GM19455 (cell line): ENCODE measurements around the gene HOXA7.

Experiments
- ATAC-seq: cut with Tn5 transposase; IDR thresholded peaks from one replicate; pipeline ENCODE4 v1.9.1; 2021; ENCODE audit not compliant: unreplicated experiment

Gene HOXA7

DNA sequence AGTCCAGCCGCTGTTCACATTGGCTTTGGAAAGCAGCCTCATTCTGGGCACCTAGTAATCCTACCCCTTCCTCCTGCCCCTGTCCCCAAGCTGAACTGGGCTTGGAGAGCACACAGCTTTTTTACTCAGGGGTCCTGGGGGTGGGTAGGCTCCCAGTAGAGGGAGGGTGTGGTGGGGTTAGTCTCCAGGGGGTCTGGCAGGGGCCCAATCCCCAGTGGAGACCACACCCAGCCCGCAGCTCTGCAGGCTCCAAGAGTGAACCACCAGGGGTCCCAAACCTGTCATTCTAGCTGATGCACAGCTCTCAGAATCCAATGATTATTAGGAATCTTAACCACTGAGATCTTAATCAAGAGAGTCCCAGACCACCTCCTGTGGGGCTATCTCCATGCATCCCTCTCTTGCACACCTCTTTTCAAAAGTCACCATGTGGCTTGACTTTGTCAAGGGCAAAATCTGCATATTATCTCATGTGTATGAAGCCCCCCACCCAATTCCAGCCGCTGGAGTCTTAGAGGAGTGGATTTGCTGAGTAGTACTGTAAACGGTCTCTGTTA lies 25.9 kb upstream of the HOXA7 start:
- no peak for ATAC-seq

DNA sequence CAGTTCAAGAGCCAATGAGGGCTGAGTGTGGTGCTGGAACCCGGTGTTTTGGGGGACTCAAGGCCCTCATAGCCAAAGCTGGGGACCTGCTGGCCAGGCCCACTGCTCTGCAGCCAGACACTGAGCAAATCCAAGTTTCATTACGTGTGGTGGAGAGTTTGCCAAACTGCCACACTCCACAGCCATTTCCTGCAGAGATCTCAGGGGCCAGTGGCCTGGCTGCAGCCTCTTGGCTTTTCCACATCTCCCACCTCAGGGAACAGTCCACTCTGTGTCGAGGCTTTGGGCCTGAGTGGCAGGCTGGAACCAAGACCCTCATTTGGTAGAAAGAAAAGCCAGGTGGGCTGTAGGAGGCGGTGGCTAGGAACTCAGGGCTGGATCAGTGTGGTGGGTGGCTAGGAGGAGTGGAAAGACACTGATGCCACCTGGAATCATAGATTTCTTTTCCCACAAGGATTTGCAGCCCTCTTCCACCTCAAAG lies 25.4 kb upstream of the HOXA7 start:
- no peak for ATAC-seq

DNA sequence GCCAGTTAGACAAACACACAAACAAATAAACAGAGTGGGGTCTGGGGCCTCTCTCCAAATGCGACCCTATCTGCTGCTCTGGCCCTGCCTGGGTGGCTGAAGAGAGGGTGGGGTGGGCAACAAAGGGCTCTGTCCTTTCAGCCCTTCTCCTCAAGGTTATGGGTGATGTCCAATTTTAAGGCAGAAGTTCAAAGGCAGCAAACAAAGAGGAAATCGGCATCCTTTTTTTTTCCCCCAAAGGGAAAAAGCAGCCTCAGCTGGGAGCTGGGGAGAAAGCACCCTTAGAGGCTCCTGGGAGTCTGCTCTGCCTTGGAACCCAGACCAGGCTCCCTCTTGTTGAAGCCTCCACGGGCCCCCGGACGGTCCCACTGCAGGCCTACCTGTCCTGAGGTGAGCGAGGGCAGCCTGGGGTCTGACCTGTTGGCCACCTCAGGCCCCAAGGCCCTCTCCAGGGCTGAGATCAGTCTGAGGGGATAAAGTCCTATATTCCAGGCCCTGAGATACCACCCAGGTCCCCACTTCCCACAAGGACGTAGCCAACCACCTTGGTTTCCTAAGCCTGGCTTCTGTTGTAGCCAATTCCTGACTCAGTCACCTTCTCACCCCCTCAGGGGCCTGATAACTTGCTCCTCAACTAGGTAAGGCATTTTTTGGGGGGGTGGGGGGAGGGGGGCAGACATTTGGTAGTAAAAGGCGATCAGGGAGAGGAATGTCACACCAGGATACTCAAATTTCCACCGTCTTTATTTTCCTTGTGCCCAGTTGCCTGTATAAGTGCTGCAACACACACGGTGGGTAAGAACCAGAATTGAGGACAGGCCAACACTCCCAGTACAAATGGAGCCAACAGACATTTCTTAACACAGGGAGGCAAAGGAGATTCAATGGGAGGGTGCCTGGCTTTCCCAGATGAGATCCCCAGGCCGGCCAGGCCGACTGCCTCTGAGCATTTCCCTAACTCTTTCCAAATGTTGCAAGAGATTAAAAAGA lies 24.3 kb upstream of the HOXA7 start:
- no peak for ATAC-seq

DNA sequence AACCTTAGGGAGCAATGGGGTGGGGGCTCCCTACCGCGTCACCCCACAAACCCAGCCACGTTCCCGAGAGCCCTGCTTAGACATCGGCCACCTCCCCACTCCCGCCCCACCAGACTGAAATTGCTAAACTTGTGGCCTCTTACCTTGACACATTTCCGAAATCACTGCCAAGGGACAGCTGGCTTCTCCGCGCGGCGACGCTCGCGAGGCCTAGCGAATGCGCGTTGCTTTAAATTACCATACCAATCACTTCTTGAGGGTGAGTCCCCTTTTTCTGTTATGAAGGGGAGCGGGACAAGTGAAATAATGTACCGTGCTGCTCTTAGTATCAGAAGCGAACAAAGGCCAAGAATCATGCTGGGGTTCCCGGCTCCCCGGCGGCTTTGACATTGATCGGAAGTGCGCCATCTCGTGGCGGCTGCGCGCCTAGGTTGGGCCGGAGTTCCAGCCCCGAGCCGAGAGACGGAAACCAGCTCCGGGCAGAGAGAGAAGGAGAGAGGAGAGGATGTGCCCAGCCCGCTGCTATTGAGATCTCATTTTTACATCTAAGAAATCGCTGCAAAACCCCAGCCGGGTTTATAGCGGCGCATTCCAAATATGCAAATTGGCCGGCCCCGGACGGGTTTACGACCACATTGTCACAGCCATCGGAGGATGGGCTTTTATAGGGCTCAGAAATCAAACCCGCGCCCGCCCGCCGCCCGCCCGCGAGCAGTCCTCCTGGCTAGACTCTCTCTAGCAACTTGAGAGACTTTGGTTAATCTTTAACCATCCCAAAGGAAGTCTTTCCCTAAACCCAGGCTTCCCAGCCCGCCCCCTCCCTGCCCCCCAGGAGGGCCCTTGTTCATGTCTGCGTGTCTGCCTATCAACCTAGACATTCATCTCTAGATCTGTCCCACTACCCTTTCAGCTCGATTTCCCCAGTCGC lies 23.3 kb upstream of the HOXA7 start:
- ATAC-seq, result no peak

DNA sequence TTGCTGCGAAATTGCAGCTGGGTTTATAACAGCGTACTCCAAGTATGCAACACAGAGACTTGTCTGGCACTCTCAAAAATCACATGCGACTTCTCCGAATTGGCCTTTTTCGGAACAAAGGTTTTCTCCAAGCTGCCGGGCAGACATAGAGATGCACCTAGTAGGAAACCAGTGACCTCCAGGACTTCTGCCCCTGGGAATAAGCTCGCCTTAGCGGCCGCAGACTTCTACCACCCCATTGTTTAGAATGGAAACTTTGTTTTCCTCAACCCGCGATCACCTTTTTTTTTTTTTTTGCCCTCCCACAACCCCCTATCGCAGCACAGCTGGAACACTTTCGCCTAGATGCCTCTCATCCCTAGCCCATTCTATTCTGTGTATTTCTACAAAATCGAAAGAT lies 22.6 kb upstream of the HOXA7 start:
- ATAC-seq, result no peak

DNA sequence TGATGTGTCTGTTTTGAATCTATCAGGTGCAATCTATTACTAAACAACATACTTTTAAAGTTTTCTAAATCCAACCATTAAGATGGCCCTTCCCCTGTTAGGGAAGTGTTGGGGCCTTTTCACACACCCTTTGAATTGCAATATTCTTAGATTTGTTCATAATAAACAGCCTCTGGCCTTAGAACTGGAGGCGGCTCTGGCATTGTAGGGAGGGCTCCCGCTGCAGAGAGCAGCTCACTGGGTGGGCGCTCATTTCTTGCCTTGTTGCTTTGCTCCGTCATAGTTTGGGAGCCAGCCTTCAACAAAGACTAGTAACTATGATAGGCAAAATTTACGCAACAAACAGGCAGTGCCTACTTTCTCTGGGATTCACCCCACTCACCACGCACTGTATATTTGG lies 21.9 kb upstream of the HOXA7 start:
- ATAC-seq, result no peak

DNA sequence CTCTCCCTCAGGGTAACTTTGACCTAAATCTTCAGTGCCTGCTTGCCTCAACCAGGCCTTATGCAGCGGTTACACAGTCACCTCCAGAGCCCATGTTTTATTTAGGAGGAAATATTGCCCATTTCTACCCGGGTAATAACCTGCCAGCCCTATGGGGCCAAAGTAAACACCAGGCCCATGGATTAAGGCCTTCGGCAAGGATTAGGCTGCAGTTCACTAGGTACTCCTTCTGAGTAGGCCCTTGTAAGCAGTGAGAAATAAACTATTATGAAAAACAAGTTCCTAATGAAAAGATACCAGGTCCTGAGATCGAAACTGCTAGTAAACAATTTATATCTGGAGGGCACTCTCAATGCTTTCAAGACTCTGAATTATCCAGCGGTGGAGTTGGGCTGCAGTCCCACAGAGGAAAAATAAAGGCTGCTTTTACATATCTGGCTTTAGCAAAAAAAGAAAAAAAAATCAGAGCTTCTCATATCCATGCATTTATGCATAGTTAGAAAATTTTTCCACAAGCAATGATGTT lies 21.4 kb upstream of the HOXA7 start:
- ATAC-seq, result no peak

DNA sequence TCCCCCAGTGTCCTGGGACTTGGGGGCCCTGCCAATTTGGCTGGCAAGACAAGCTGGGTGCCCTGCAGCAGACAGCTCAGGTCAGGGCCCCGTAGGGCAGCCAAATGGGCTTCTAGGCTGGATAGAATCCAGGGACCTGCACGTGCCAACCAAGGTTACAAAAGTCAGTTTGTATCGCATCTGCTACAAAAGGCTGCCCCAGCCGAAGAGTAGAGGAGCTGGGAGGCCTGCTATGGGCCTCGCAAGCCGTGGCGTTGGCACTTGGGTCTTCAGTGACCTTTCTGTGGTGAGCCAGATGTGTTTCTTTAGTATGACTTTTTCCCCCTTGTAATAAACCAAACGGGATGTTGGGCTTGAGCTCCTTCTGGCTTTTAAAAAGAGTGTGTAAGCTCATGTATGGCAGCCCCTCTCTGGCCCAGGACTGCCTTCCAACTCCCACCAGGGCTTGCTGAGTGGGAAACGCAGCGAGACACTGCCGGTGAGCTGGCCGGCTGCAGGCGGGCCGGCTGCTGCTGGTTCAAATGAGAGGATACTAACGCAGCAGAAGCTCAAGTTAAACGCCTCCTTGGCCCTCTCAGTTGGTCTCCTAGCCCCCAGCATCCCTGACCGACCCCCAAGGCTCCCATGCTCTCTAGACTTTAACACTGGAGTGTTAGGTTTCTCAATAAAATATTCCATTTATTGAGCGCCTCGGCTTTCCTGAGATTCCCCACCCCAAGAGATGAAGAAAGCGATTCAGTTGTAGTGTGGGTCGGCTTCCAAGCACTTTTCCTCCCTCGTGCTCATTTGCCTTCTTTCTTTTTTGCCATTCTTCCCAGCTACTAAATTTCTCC lies 20.7 kb upstream of the HOXA7 start:
- ATAC-seq, result no peak

DNA sequence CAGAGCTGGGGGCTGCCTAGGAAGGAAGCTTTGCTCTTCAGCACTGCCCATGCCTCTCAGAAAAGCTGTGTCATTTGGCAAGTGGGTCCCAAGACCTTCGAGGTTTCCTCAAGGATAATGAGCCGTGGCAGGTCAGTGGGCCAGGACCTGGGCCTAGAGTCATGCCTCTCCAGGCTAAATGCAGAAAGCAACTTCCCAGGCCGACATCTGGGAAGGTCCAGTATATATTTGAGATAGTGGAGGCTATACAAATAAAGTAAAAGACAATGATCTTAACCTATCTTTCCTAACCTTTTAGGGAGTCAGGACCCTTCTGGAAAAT lies 20.0 kb upstream of the HOXA7 start:
- no peak for ATAC-seq

DNA sequence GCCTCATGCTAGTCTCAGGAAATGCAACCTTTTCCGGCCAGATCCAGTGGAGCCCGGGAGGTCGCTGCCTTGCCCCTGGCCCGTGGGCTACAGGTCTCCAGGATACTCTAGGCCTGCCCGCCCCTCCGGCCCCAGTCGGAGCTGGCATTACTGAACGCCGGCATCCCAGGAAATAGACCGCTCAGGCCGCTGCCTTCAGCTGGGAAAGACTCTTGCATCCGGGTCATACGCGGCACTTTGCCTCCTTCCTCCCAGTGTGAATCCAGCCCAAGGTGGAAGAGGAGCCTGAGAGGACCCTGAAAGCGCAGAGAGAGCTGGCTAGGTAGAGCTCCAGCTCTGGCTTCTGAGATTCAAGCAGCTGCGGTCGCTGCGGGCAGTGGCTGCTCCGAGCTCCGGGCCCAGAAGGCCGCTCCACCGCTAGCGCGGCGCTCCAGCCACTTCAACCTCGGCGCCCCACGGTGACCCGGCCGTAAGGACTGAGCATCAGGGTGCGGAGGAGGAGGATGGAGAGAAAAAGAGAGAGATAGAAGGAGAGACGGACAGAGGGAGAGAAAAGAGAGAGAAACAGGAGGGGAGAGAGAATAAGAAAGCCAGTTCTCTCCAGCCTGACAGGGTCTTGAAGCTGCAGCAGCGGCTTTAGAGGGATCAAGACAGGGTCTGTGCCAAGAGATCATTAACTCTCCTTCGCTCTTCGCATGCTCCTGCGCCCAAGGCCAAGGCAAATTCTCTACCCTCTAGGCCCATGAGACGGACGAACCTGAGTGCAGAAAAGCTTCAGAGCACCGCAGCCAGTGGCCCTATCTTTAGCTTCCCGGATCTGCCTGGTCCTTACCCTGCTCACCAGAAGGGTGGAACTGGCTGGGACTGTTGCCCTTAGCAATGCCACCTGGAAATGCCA lies 19.4 kb upstream of the HOXA7 start:
- ATAC-seq, result no peak

DNA sequence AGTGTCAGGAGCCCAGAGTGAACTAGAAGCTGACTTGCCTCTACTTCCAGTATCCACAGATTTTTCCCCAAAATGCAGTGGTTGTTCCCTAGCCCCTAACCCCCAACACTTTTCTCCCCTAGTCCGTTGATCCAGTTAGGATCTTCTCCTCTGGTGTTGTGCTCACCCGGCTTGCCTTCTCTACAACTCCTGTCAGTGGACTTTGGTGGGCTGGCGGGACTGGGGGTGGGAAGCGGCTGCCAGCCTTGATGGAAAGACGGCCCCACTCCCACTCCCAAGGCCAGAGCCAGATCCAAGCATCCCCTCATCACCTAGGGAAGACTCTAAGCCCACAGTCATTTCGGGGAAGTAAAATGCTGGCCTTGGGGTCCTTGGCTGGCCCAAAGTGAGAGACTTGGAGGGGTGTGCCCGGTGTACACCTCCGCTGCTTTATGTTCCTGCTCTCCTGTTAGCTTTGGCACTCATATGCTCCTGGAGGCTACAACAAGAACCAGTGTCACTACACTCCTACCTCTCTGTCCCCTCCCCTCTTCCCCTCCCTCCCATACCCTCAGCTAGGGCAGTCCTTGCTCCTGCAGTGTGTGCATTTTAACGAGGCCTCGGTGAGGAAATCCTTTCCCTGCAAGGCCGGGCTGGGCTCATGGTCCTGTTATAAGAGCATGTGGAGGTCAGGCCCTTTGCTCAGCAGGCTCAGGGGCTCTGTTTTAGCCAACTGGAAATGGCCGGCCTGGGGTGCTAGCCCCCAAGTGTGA lies 18.6 kb upstream of the HOXA7 start:
- no peak for ATAC-seq

DNA sequence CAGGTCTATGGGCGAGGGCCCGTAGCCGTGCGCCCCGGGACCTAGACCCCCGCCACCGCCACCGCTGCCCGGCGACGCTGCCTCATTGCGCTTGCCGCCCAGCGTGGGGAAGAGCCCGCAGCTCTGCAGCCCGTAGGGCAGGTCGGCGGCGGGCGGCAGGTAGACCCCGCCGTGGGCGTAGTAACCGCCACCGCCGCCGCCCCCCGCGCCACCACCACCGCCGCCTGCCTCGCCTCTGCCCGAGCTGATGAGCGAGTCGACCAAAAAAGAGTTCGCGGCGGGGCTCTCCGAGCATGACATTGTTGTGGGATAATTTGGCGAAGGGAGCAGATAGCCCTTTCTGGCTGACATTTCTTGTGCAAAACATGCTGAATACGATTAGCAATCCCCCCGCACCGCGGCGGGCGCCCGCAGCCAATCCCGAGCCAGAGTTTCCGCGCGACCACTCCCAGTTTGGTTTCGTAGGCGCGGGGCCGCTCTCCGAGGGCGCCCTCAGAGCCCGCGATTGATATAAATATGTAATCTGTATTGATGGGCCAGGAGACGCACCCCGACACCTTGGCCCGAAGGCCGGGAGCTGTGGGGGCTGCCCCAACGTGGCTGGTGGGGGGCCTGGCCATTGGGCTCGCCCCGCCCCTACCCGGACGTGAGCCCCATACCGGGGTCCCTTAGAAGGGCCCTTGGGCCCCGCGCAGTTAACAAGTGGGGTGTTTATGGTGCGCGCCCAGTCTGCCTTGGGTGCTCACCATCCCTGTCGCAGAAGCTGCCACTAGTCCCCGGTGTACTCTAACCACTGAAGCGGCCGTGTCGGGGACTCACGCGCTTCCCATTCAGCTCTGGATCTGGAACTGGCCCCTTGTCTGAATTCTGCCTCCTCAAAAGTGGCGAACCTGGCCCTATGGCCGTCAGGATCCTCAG lies 17.7 kb upstream of the HOXA7 start, which contains the start of gene HOXA10:
Gene HOXA10 (minus strand): TSS at position 365 of the 918 bp plus-strand sequence. CDS start 14 bp downstream, at position 351.
- no peak for ATAC-seq

DNA sequence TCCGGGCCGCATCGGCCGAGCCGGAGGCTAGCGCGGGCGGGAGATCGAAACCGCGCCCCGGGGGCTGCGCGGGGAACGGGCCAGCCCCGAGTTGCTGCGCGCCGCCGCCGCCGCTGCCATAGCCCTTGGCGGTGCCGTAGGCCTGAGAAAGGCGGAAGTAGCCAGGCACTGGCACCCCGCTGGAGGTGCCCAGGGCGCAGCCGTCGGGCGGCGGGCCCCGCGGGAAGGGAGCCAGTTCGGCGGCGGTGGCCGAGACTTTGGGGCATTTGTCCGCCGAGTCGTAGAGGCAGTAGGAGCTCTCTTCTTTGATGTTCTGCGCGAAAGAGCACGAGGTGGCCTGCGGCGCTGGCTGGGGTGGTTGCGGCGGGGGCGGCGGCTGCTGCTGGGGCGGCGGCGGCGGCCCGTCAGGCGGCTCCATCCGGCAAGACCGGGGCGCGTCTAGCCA lies 17.1 kb upstream of the HOXA7 start:
- no peak for ATAC-seq

DNA sequence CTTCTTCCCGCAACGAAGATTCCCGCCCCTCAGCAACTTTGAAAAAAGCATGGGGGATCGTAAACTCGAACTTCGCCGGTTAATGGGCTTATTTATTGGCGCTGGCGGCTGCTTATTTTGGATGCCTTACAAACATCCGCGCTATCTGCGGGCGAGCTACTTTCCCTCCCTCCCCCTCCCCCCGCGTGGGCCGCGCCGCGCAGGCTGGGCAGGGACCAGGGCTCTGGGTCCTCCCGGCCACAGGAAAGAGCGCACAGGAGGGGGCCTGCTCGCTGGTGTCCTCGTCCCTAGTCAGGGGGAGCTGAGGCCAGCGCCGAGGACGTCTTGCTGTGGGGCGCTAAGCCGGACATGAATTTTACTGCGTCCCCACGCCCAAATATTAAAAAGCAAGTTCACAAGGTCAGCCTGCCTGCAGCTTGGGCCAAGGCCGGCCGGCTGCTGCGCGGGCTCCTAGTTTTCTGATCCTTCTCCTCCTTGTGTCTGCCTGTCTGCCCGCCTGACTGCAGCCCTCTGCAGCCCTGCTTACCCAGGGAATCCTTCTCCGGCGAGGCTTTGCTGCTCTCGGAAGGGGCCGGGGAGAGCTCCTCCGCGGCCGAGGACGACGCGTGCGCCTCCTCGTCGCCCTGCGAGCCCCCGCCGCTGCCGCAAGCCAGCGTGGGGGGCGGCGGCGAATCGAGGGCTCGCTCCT lies 16.5 kb upstream of the HOXA7 start:
- no peak for ATAC-seq

DNA sequence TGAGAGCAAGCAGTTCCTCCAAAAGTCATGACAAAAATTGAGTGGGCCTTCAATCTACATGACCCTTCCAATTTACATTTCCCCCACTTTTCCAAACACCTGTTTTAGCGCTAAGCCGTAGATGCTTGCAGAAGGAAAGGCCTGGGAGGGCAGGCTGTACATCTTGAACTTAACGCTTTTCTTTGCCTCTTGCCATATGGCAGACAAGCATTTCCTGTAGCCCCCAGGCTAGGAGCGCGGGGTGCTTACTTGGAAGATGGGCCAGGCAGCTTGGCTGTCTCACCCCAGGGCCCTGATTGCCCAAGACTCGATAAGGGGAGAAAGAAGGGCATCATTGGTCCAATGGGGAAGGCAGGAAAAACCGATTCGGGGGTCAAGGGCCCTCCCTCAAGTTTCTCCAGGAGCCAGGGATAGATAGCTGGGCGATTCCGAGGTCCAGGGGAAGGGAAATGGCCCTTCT lies 15.9 kb upstream of the HOXA7 start:
- no peak for ATAC-seq

DNA sequence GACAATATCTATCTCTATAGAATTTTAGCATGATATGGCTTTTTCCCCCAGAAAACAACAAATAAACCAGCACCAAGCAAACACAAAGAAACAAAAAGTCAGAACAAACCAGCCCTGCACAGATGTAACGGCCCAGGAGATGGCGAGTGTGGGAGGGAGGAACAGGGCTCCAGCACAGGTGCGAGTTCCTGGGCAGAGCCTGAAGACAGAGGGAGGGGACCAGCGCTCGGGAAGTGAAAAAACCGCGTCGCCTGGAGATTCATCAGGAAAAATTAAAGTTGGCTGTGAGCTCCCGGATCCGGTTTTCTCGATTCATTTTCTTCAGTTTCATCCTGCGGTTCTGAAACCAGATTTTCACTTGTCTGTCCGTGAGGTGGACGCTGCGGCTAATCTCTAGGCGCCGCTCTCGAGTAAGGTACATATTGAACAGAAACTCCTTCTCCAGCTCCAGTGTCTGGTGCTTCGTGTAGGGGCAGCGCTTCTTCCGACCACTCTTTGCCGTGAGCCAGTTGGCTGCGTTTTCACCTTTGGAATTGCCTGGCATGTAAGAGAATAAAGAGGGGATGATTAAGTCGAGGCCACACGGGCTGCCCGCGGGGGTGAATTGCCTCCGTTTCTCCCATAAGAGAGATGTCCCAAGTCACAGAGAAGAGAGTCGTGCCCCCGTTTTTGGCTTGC lies 15.3 kb upstream of the HOXA7 start:
- ATAC-seq, result no peak
